ENCODE measurements around the gene GGNBP2. TPM values are rescaled to one million over a fixed set of nuclear protein-coding genes. Genes with fewer than 3 reads are reported as not detected.
"Not testable (repeated sequence)": the region's sequence is repeated elsewhere in the genome, so short reads cannot be mapped to it uniquely, and the experiment has no call there.

The GGNBP2 gene
- total RNA-seq, 3 donors from 2014 or later = 60.6 to 85.5 (median 84.0) TPM

DNA sequence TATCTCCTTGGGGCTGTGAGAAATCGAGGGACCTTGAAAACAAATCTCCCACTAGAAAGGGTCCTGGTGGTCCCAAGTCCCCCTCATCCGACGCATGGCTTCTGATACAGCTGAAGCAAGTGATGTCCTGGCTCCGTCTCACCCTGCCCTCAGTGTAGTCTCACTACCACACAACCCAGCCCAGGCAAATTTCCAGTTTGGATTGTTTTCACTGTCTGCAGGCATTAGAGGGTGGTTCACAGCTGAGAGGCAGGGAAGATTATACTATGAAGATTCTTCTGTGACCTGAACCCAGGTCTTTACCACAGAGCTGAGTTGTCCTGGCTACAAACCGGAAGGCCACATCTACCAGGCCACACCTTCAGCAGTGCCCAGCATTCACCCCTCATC, 40.6 kb upstream of the GGNBP2 start:
- no peaks in the 10 kb centered on the region for H3K27me3 ChIP-seq
- H3K9me3 ChIP-seq = no peaks in the 10 kb centered on the region
- H3K36me3 ChIP-seq = no peaks in the 10 kb centered on the region
- intact Hi-C loops (cut with DNase I; ENCODE audit: low total_unique reads) = no loop called here
- TF ChIP-seq POLR2AphosphoS5 (IDR thresholded peaks at IDR 0.05) (no peak), POLR2A (IDR thresholded peaks at IDR 0.05) (no peak)
- TF ChIP-seq, protein P1, sequence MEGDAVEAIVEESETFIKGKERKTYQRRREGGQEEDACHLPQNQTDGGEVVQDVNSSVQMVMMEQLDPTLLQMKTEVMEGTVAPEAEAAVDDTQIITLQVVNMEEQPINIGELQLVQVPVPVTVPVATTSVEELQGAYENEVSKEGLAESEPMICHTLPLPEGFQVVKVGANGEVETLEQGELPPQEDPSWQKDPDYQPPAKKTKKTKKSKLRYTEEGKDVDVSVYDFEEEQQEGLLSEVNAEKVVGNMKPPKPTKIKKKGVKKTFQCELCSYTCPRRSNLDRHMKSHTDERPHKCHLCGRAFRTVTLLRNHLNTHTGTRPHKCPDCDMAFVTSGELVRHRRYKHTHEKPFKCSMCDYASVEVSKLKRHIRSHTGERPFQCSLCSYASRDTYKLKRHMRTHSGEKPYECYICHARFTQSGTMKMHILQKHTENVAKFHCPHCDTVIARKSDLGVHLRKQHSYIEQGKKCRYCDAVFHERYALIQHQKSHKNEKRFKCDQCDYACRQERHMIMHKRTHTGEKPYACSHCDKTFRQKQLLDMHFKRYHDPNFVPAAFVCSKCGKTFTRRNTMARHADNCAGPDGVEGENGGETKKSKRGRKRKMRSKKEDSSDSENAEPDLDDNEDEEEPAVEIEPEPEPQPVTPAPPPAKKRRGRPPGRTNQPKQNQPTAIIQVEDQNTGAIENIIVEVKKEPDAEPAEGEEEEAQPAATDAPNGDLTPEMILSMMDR (IDR thresholded peaks at IDR 0.05) = no peak
- H3K4me3 ChIP-seq = no peak overlapping the region
- no peaks in the 10 kb centered on the region for H3K4me1 ChIP-seq
- H3K27ac ChIP-seq = no peak overlapping the region
- DNase-seq (ENCODE audit: low spot score in 2 of 2) = no peak

GRCh38 chr17:36505171-36505570, 39.5 kb upstream of the GGNBP2 start:
- Histone ChIP-seq H3K4me3 (no peak overlapping the region), H3K27ac (no peak overlapping the region), H3K36me3 (no peaks in the 10 kb centered on the region), H3K9me3 (no peaks in the 10 kb centered on the region), H3K27me3 (no peaks in the 10 kb centered on the region), H3K4me1 (no peaks in the 10 kb centered on the region)
- TF ChIP-seq POLR2AphosphoS5 (IDR thresholded peaks at IDR 0.05) (no peak), POLR2A (IDR thresholded peaks at IDR 0.05) (no peak)
- TF ChIP-seq, protein P1 (IDR thresholded peaks at IDR 0.05) = no peak
- intact Hi-C loops (cut with DNase I; ENCODE audit: low total_unique reads) = no loop called here
- no peak for DNase-seq (ENCODE audit: low spot score in 2 of 2)

- H3K4me1 ChIP-seq = no peaks in the 10 kb centered on the region
- intact Hi-C loops (cut with DNase I; ENCODE audit: low total_unique reads) = no loop called here
- no peak for DNase-seq (ENCODE audit: low spot score in 2 of 2)
- TF ChIP-seq POLR2AphosphoS5 (IDR thresholded peaks at IDR 0.05) = no peak
- TF ChIP-seq POLR2A (IDR thresholded peaks at IDR 0.05) = no peak
- TF ChIP-seq, protein P1 (IDR thresholded peaks at IDR 0.05) = no peak
- no peak overlapping the region for H3K27ac ChIP-seq
- no peaks in the 10 kb centered on the region for H3K9me3 ChIP-seq
- no peaks in the 10 kb centered on the region for H3K27me3 ChIP-seq
- no peak overlapping the region for H3K4me3 ChIP-seq
- H3K36me3 ChIP-seq = no peaks in the 10 kb centered on the region
Observed at GRCh38 chr17:36506249-36506826, 38.4 kb upstream of the GGNBP2 start.

DNA sequence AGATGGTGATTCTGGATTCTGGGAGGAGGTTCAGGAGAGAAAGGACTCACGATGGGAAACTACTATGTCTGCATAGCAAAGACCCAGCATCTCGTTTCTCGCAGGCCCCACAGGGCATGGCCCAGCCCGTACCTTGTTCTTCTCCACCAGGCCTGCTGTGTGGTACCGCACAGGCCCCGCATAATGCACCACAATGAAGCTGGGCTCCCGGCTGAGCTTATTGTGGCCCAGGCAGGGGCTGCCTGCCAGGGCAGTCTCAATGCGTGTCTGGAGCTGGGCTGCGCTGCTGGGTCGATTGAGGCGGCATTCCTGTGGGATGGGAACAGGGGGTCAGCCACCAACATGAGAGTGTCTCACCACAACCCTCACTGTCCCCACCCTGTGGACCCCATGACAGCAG, 37.9 kb upstream of the GGNBP2 start:
- TF ChIP-seq POLR2AphosphoS5 (IDR thresholded peaks at IDR 0.05) (no peak), POLR2A (IDR thresholded peaks at IDR 0.05) (no peak)
- TF ChIP-seq, protein P1 (IDR thresholded peaks at IDR 0.05) = no peak
- no peaks in the 10 kb centered on the region for H3K9me3 ChIP-seq
- no peaks in the 10 kb centered on the region for H3K27me3 ChIP-seq
- DNase-seq (ENCODE audit: low spot score in 2 of 2) = no peak
- no peaks in the 10 kb centered on the region for H3K36me3 ChIP-seq
- no peak overlapping the region for H3K27ac ChIP-seq
- intact Hi-C loops (cut with DNase I; ENCODE audit: low total_unique reads) = no loop called here
- H3K4me3 ChIP-seq = no peak overlapping the region
- no peaks in the 10 kb centered on the region for H3K4me1 ChIP-seq

DNA sequence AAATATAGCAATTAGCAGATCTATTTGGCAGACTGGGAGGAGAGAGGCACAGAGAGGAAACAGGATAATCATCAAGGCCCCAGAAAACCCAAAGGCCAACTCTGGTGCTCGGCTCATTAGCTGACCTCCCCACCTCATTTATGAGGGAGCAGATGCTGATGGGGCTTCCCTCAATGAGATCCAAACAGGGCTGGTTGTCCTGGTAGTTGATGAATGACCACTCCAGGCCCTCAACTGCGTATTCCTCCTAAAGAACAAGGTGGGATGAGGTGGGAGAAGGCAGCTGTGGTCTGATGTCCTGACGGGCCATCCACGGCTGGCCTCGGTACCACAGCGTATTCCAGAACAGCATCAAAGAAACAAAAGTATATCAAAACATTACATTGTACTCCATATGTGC, 37.5 kb upstream of the GGNBP2 start:
- no peak overlapping the region for H3K27ac ChIP-seq
- no peaks in the 10 kb centered on the region for H3K4me1 ChIP-seq
- H3K9me3 ChIP-seq = no peaks in the 10 kb centered on the region
- intact Hi-C loops (cut with DNase I; ENCODE audit: low total_unique reads) = no loop called here
- TF ChIP-seq POLR2AphosphoS5 (IDR thresholded peaks at IDR 0.05) (no peak), POLR2A (IDR thresholded peaks at IDR 0.05) (no peak)
- TF ChIP-seq, protein P1 (IDR thresholded peaks at IDR 0.05) = no peak
- H3K4me3 ChIP-seq = no peak overlapping the region
- no peak for DNase-seq (ENCODE audit: low spot score in 2 of 2)
- no peaks in the 10 kb centered on the region for H3K27me3 ChIP-seq
- no peaks in the 10 kb centered on the region for H3K36me3 ChIP-seq

DNA sequence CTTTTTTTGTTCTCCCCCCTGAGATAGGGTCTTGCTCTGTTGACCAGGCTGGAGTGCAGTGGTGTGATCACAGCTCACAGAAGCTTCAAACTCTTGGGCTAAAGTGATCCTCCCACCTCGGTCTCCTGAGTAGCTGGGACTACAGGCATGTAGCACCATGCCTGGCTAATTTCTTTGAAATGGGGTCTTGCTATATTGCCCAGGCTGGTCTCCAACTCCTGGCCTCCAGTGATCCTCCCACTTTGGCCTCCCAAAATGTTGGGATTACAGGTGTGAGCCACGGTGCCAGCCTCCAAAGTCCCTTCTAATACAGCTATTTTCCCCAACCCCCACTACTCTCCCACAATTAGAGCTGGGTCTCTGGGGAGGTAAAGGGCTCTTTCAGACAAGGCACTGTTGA, 36.3 kb upstream of the GGNBP2 start:
- H3K9me3 ChIP-seq; H3K4me3 ChIP-seq; H3K27me3 ChIP-seq; H3K36me3 ChIP-seq; DNase-seq (ENCODE audit: low spot score in 2 of 2); H3K4me1 ChIP-seq; intact Hi-C loops (cut with DNase I; ENCODE audit: low total_unique reads); H3K27ac ChIP-seq: not testable (repeated sequence)
